ENCODE results near the gene BCOR.
A peak's percentile ranks its signal among the peaks of the same experiment; 100 is the strongest.

The BCOR gene

DNA sequence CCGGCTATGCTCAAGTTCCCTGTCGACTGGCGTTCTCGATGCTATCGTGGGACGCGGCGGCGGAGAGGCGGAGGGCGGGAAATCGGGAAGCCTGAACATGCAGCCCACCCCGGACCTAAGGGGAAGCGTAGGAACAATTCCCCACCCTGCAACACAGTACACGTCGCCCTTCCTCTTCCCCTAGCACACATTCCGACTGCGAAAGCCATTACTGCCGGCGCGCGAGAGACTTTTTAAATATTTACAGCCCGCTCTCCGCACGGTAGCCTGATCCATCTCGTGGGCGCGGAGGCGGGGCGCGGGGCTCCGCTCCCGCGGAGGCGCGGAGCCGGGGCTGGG lies 48.1 kb upstream of the BCOR start:
- no peak overlapping the region for H2BK5ac ChIP-seq (ENCODE audit: low read depth, low read length, poor library complexity, severe bottlenecking)
- H2AK5ac ChIP-seq (ENCODE audit: low read length, severe bottlenecking), result no peak overlapping the region
- no peaks in the 10 kb centered on the region for H3K9me3 ChIP-seq (ENCODE audit: control insufficient read depth, low read length)
- H3K36me3 ChIP-seq (ENCODE audit: control insufficient read depth in 1 of 2, insufficient read depth in 2 of 2, low read depth in 1 of 2, low read length in 2 of 2), result no peaks in the 10 kb centered on the region
- H3K4me1 ChIP-seq (ENCODE audit: control insufficient read depth, insufficient read depth, low read depth, low read length), result peaks cover 44% of the 10 kb centered on the region
- peaks cover 8% of the 10 kb centered on the region for H3K79me1 ChIP-seq (replicated peaks; ENCODE audit: low read length, poor library complexity, severe bottlenecking)
- H3K9ac ChIP-seq (ENCODE audit: low read length), result peak overlapping the region; percentile 49
- peak; percentile 22 for DNase-seq
- no peak overlapping the region for H2AFZ ChIP-seq (ENCODE audit: low read depth, low read length)
- H4K8ac ChIP-seq (ENCODE audit: low read length), result peak overlapping the region; percentile 54
- peaks cover 0 to 76% of the 10 kb centered on the region in 2 experiments for H3K27me3 ChIP-seq (ENCODE audit: control insufficient read depth in 1 of 2, insufficient read depth in 1 of 2, low read length in 2 of 2)
- peak overlapping the region in 1 of 2 experiments; percentile 54 for H3K4ac ChIP-seq (ENCODE audit: low read depth in 1 of 2, low read length in 2 of 2)
- H2BK120ac ChIP-seq (ENCODE audit: low read depth, low read length), result peak overlapping the region; percentile 73
- H3K27ac ChIP-seq (ENCODE audit: low read length, poor library complexity, severe bottlenecking), result no peak overlapping the region
- H3K18ac ChIP-seq (ENCODE audit: low read depth in 1 of 2, low read length in 2 of 2), result peak overlapping the region; percentile 43 to 76
- WGBS, result under 1% methylated on average over 25 of the region's 37 CpGs
- H2BK12ac ChIP-seq (ENCODE audit: low read length in 2 of 2), result no peak overlapping the region
- no peak overlapping the region for H3K23ac ChIP-seq (ENCODE audit: low read length in 2 of 2)
- peak overlapping the region; percentile 63 to 71 for H3K4me3 ChIP-seq (ENCODE audit: insufficient read depth in 1 of 2, low read depth in 1 of 2, low read length in 2 of 2)
- H2BK15ac ChIP-seq (ENCODE audit: low read depth, poor library complexity, severe bottlenecking), result peak overlapping the region; percentile 94
- no peak overlapping the region for H4K91ac ChIP-seq (ENCODE audit: low read length)
- peak overlapping the region in 1 of 2 experiments; percentile 55 for H3K14ac ChIP-seq (ENCODE audit: low read length in 2 of 2)
- H3K4me2 ChIP-seq (ENCODE audit: low read length, poor library complexity, severe bottlenecking), result peak overlapping the region; percentile 84

DNA sequence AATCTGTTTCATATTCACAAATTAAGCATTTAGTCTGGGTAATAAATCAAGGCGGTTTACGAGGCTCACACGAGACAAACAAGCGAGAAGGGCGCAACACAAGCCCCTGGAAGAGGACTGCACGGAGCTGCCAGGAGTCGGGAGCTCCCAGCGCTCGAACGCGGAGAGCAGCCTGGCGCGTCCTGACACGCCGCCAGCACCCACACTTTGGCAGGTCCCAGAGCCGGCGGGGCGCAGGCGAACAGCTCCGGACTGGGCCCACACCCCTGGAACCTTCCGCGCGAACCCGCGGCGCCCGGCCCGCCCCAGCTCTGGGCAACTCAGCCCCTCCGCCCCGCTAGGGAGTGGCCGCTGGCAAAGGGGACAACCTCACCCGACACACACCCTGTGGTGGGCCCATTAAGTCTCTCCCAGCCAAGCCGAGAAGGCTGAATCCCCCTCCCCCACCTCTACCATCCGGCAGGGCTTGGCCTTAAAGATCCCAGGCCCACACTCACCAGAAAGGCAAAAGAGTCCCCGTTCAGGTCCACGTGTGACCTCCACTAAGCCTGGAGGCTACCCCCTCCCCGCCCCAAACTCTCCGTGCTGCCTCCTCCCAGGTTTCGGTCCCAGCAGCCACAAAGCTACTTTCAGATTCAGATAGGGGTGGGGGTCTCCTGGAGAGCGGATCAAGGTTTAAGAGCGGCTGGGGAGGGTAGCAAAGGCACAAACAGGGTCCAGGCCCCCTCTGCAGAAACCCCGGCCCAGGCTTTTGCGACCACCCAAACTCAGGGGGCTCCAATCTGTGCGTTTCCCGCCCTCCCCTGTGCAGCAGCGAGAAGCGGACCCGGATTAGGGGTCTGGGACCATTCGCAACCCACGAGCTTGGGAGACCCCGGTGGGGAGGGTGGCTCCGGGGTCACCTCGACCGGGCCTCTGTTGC lies 47.5 kb upstream of the BCOR start:
- Histone ChIP-seq H3K27ac (ENCODE audit: low read length, poor library complexity, severe bottlenecking) (no peak overlapping the region), H3K14ac (ENCODE audit: low read length in 2 of 2) (peak overlapping the region in 1 of 2 experiments; percentile 65), H4K8ac (ENCODE audit: low read length) (peak overlapping the region; percentile 54), H2BK12ac (ENCODE audit: low read length in 2 of 2) (peak overlapping the region in 1 of 2 experiments; percentile 18), H4K91ac (ENCODE audit: low read length) (no peak overlapping the region), H3K4me2 (ENCODE audit: low read length, poor library complexity, severe bottlenecking) (peak overlapping the region; percentile 84), H2BK15ac (ENCODE audit: low read depth, poor library complexity, severe bottlenecking) (peak overlapping the region; percentile 90), H3K4me3 (ENCODE audit: insufficient read depth in 1 of 2, low read depth in 1 of 2, low read length in 2 of 2) (peak overlapping the region; percentile 63 to 71), H3K36me3 (ENCODE audit: control insufficient read depth in 1 of 2, insufficient read depth in 2 of 2, low read depth in 1 of 2, low read length in 2 of 2) (no peaks in the 10 kb centered on the region), H3K9ac (ENCODE audit: low read length) (peak overlapping the region; percentile 49), H3K79me1 (replicated peaks; ENCODE audit: low read length, poor library complexity, severe bottlenecking) (peaks cover 8% of the 10 kb centered on the region), H3K4me1 (ENCODE audit: control insufficient read depth, insufficient read depth, low read depth, low read length) (peaks cover 45% of the 10 kb centered on the region), H3K27me3 (ENCODE audit: control insufficient read depth in 1 of 2, insufficient read depth in 1 of 2, low read length in 2 of 2) (peaks cover 0 to 70% of the 10 kb centered on the region in 2 experiments), H2BK5ac (ENCODE audit: low read depth, low read length, poor library complexity, severe bottlenecking) (no peak overlapping the region), H3K18ac (ENCODE audit: low read depth in 1 of 2, low read length in 2 of 2) (peak overlapping the region; percentile 43 to 76), H3K23ac (ENCODE audit: low read length in 2 of 2) (no peak overlapping the region), H2AFZ (ENCODE audit: low read depth, low read length) (no peak overlapping the region), H2BK120ac (ENCODE audit: low read depth, low read length) (peak overlapping the region; percentile 49), H2AK5ac (ENCODE audit: low read length, severe bottlenecking) (no peak overlapping the region), H3K9me3 (ENCODE audit: control insufficient read depth, low read length) (no peaks in the 10 kb centered on the region), H3K4ac (ENCODE audit: low read depth in 1 of 2, low read length in 2 of 2) (peak overlapping the region in 1 of 2 experiments; percentile 54)
- WGBS, result 4% methylated on average over 44 of the region's 54 CpGs
- DNase-seq, result peak; percentile 23

DNA sequence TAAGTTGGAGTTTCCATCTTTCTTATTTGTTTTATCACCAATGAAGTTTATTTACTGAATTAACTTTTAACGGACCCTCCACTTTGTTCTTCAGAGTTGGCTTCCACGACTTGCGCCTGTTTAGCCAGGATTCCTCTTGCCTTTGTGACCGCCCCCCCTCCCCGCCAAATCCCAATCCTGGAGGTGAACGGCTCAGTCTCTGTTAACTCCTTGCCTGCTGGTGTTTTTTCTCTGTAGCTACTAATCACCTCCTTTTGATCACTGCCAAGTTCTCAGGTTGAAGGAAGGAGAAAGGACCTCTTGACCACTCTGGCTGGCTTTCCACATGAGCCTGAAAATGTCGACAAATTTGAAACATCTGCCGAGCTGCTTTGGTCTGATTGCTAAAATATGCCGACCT lies 46.8 kb upstream of the BCOR start:
- Histone ChIP-seq H3K4me3 (ENCODE audit: insufficient read depth in 1 of 2, low read depth in 1 of 2, low read length in 2 of 2) (no peak overlapping the region), H4K91ac (ENCODE audit: low read length) (no peak overlapping the region), H3K9me3 (ENCODE audit: control insufficient read depth, low read length) (no peaks in the 10 kb centered on the region), H2BK12ac (ENCODE audit: low read length in 2 of 2) (peak overlapping the region in 1 of 2 experiments; percentile 71), H4K8ac (ENCODE audit: low read length) (no peak overlapping the region), H3K36me3 (ENCODE audit: control insufficient read depth in 1 of 2, insufficient read depth in 2 of 2, low read depth in 1 of 2, low read length in 2 of 2) (no peaks in the 10 kb centered on the region), H2BK5ac (ENCODE audit: low read depth, low read length, poor library complexity, severe bottlenecking) (no peak overlapping the region), H3K14ac (ENCODE audit: low read length in 2 of 2) (no peak overlapping the region), H2BK15ac (ENCODE audit: low read depth, poor library complexity, severe bottlenecking) (no peak overlapping the region), H3K9ac (ENCODE audit: low read length) (no peak overlapping the region), H3K27me3 (ENCODE audit: control insufficient read depth in 1 of 2, insufficient read depth in 1 of 2, low read length in 2 of 2) (peaks cover 0 to 67% of the 10 kb centered on the region in 2 experiments), H2AFZ (ENCODE audit: low read depth, low read length) (no peak overlapping the region), H3K4me2 (ENCODE audit: low read length, poor library complexity, severe bottlenecking) (peak overlapping the region; percentile 84), H2AK5ac (ENCODE audit: low read length, severe bottlenecking) (no peak overlapping the region), H2BK120ac (ENCODE audit: low read depth, low read length) (no peak overlapping the region), H3K79me1 (replicated peaks; ENCODE audit: low read length, poor library complexity, severe bottlenecking) (peaks cover 8% of the 10 kb centered on the region), H3K18ac (ENCODE audit: low read depth in 1 of 2, low read length in 2 of 2) (no peak overlapping the region), H3K27ac (ENCODE audit: low read length, poor library complexity, severe bottlenecking) (no peak overlapping the region), H3K23ac (ENCODE audit: low read length in 2 of 2) (no peak overlapping the region), H3K4me1 (ENCODE audit: control insufficient read depth, insufficient read depth, low read depth, low read length) (peaks cover 42% of the 10 kb centered on the region), H3K4ac (ENCODE audit: low read depth in 1 of 2, low read length in 2 of 2) (no peak overlapping the region)
- no peak for DNase-seq
- WGBS, result 46% methylated on average over 6 of the region's 9 CpGs

DNA sequence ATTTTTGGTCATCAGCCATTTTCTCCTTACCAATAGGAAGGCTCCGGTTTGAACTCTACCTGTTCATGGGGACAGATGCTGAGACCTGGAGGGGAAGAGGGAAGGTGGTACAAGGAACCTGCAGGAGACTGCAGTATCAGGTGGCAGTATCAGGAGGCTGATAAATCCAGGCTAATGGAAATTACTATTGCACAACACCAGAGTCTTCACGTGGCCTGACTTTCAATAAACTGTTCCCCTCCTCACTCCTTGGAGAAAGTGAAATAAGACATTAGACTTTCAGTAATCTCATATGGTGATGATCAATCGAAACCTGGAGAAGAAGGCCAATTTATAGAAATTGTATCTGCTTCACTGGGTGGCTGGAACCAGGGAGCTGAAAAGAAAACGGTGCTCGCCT lies 46.2 kb upstream of the BCOR start:
- Histone ChIP-seq H4K91ac (ENCODE audit: low read length) (no peak overlapping the region), H3K4me3 (ENCODE audit: insufficient read depth in 1 of 2, low read depth in 1 of 2, low read length in 2 of 2) (no peak overlapping the region), H2BK15ac (ENCODE audit: low read depth, poor library complexity, severe bottlenecking) (no peak overlapping the region), H3K27me3 (ENCODE audit: control insufficient read depth in 1 of 2, insufficient read depth in 1 of 2, low read length in 2 of 2) (peaks cover 0 to 61% of the 10 kb centered on the region in 2 experiments), H2AK5ac (ENCODE audit: low read length, severe bottlenecking) (no peak overlapping the region), H3K14ac (ENCODE audit: low read length in 2 of 2) (no peak overlapping the region), H3K23ac (ENCODE audit: low read length in 2 of 2) (no peak overlapping the region), H3K4me2 (ENCODE audit: low read length, poor library complexity, severe bottlenecking) (no peak overlapping the region), H3K4ac (ENCODE audit: low read depth in 1 of 2, low read length in 2 of 2) (no peak overlapping the region), H3K18ac (ENCODE audit: low read depth in 1 of 2, low read length in 2 of 2) (no peak overlapping the region), H3K79me1 (replicated peaks; ENCODE audit: low read length, poor library complexity, severe bottlenecking) (peaks cover 8% of the 10 kb centered on the region), H2BK5ac (ENCODE audit: low read depth, low read length, poor library complexity, severe bottlenecking) (no peak overlapping the region), H2BK120ac (ENCODE audit: low read depth, low read length) (no peak overlapping the region), H2BK12ac (ENCODE audit: low read length in 2 of 2) (no peak overlapping the region), H3K9me3 (ENCODE audit: control insufficient read depth, low read length) (no peaks in the 10 kb centered on the region), H3K27ac (ENCODE audit: low read length, poor library complexity, severe bottlenecking) (no peak overlapping the region), H2AFZ (ENCODE audit: low read depth, low read length) (no peak overlapping the region), H4K8ac (ENCODE audit: low read length) (no peak overlapping the region), H3K9ac (ENCODE audit: low read length) (no peak overlapping the region), H3K36me3 (ENCODE audit: control insufficient read depth in 1 of 2, insufficient read depth in 2 of 2, low read depth in 1 of 2, low read length in 2 of 2) (no peaks in the 10 kb centered on the region), H3K4me1 (ENCODE audit: control insufficient read depth, insufficient read depth, low read depth, low read length) (peaks cover 39% of the 10 kb centered on the region)
- no peak for DNase-seq
- 89% methylated on average over 3 of the region's 5 CpGs for WGBS

Measured in mesenchymal stem cell (in vitro differentiated cells and primary cell).